ENCODE data around the gene KRT1.

DNA sequence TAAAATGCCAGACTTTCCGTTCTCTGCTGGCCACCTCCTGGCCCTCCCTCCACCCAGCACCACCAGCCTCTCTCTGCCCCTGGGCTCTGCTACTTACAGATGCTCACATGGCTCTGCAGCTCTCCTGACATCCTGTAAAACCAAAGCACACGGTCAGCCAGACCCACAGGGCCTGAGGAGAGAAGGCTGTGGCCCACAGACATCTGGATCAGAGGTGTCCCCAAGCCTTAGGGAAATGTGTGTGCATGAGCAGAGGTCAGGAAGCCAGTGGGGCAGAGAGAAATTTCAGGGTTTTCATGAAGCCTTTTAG is 11.6 kb upstream of the KRT1 start:
- TF ChIP-seq CTCF (IDR thresholded peaks at IDR 0.05 in 2 of 3, conservative IDR thresholded peaks at IDR 0.05 in 1 of 3; ENCODE audit: control insufficient read depth in 2 of 3, extremely low read depth in 1 of 3, insufficient read depth in 1 of 3, low read depth in 3 of 3, low read length in 3 of 3): no peak
- no peak for TF ChIP-seq CBX5 (IDR thresholded peaks at IDR 0.05; ENCODE audit: low read depth)
- no peak for TF ChIP-seq ELK1 (IDR thresholded peaks at IDR 0.05; ENCODE audit: low read depth, low read length)
- TF ChIP-seq GABPA (IDR thresholded peaks at IDR 0.05; ENCODE audit: low read depth): no peak

All from GM12878 (cell line).